Ascending aorta (tissue), 2 donors: ENCODE data around the gene VEGFD. TPM values are rescaled to one million over a fixed set of nuclear protein-coding genes. Genes with fewer than 3 reads are reported as not detected.

Source experiments
- DNase-seq, 2 donors: peaks; one replicate each; pipeline ENCODE4 v3.0.0-alpha.2; 2019; ENCODE audit warnings: low spot score in 2 of 2
- H3K27ac ChIP-seq, 2 donors: fragments of 200-600 bp; sonication (generic); one replicate each; pipeline ENCODE4 v1.5.1; 2016 to 2017; ENCODE audit warnings: mild to moderate bottlenecking in 1 of 2
- H3K27me3 ChIP-seq: fragments of 200-600 bp; sonication (generic); one replicate; pipeline ENCODE4 v1.5.1; 2017
- H3K36me3 ChIP-seq, 2 donors: fragments of 200-600 bp; sonication (generic); one replicate each; pipeline ENCODE4 v1.5.1; 2016
- H3K4me1 ChIP-seq, 2 donors: fragments of 200-600 bp; sonication (generic); one replicate each; pipeline ENCODE4 v1.5.1; 2016 to 2017; ENCODE audit warnings: mild to moderate bottlenecking in 1 of 2
- H3K4me3 ChIP-seq, 2 donors: fragments of 200-600 bp; sonication (generic); one replicate each; pipeline ENCODE4 v1.5.1; 2016 to 2017; ENCODE audit warnings: mild to moderate bottlenecking in 1 of 2
- H3K9me3 ChIP-seq, 2 donors: fragments of 200-600 bp; sonication (generic); one replicate each; pipeline ENCODE4 v1.5.1; 2016
- CTCF ChIP-seq, 3 experiments: fragments of 200-600 bp in 2 of 3; fragments of 450-650 bp in 1 of 3; sonication (generic) in 2 of 3; IDR thresholded peaks; one replicate each; pipeline ENCODE4 v1.5.1; 2016 to 2019; ENCODE audit warnings: antibody characterized with exemption in 3 of 3, mild to moderate bottlenecking in 1 of 3, moderate library complexity in 1 of 3
- intact Hi-C: fragments of 100-400 bp; cut with DNase I; formaldehyde crosslinking; loops from one replicate; pipeline ENCODE4 v1.15.1; 2023
- total RNA-seq: library from RNA; depleted of rRNA; stranded (reverse); fragments of >200 nt; gene quantifications from one replicate; pipeline ENCODE4 v1.1.0, GENCODE V29; 2016

Gene VEGFD
- total RNA-seq, 1 donor from 2014 or later = 0.85 TPM

- no peak for TF ChIP-seq CTCF (IDR thresholded peaks at IDR 0.05)
- Histone ChIP-seq H3K27ac (no peak overlapping the region), H3K4me3 (no peak overlapping the region), H3K36me3 (no peaks in the 10 kb centered on the region), H3K9me3 (no peaks in the 10 kb centered on the region), H3K4me1 (no peaks in the 10 kb centered on the region), H3K27me3 (no peaks in the 10 kb centered on the region)
- no peak for DNase-seq
- intact Hi-C loops = no loop called here
These were observed 86.0 kb downstream of the VEGFD start for GRCh38 chrX:15298201-15298600.

Other genes starting within 250 kb of the VEGFD start
- 3.6 TPM for gene ASB9, start 114.3 kb downstream of the VEGFD start, total RNA-seq
- not detected for gene ASB11, start 68.8 kb downstream of the VEGFD start, total RNA-seq
- 54.6 TPM for gene PIGA, start 48.9 kb downstream of the VEGFD start, total RNA-seq
- 14.6 TPM for gene PIR, start 108.9 kb upstream of the VEGFD start, total RNA-seq
- gene BMX, start 116.4 kb upstream of the VEGFD start, total RNA-seq = 1.3 TPM
- gene ACE2, start 216.5 kb upstream of the VEGFD start, total RNA-seq = 0.11 TPM